HL-60 (cell line): ENCODE results near the gene HAPLN1.
"Not testable (repeated sequence)": the region's sequence is repeated elsewhere in the genome, so short reads cannot be mapped to it uniquely, and the experiment has no call there.

ENCODE experiments used
- DNase-seq, 2 experiments: peaks; one replicate each; pipeline ENCODE4 v3.0.0-alpha.2; 2010 to 2020; ENCODE audit warnings: low read depth in 1 of 2, low spot score in 1 of 2
- H3K27ac ChIP-seq: fragments of 250-450 bp; sonication (Bioruptor Pico); replicated peaks from 2 replicates; pipeline ENCODE4 v1.5.1; 2020; ENCODE audit warnings: mild to moderate bottlenecking, moderate library complexity
- H3K27me3 ChIP-seq: fragments of 250-450 bp; sonication (Bioruptor Pico); 2 replicates; pipeline ENCODE4 v1.5.1; 2021; ENCODE audit warnings: mild to moderate bottlenecking, moderate library complexity; ENCODE audit not compliant: insufficient read depth, poor library complexity, severe bottlenecking
- H3K4me3 ChIP-seq: replicated peaks from 2 replicates; pipeline ENCODE4 v1.5.1; 2011; ENCODE audit warnings: mild to moderate bottlenecking, control low read depth, low read length; ENCODE audit not compliant: insufficient read depth
- GABPA ChIP-seq: IDR thresholded peaks from 2 replicates; pipeline ENCODE4 v1.6.1; 2012; ENCODE audit warnings: low read depth
- POLR2AphosphoS5 ChIP-seq: IDR thresholded peaks from 2 replicates; pipeline ENCODE4 v1.6.1; 2012; ENCODE audit warnings: low read depth
- REST ChIP-seq: IDR thresholded peaks from 2 replicates; pipeline ENCODE4 v1.6.1; 2012; ENCODE audit warnings: low read depth; ENCODE audit not compliant: insufficient replicate concordance
- SPI1 ChIP-seq: IDR thresholded peaks from 2 replicates; pipeline ENCODE4 v1.6.1; 2012; ENCODE audit warnings: low read depth, mild to moderate bottlenecking, borderline replicate concordance
- TF ChIP-seq, protein P1 (sequence below): IDR thresholded peaks from one replicate; pipeline ENCODE4 v1.5.1; 2011; ENCODE audit warnings: low read length, control low read depth, inconsistent platforms; ENCODE audit not compliant: insufficient read depth

Gene HAPLN1

GRCh38 chr5:83741571-83741970, 20.9 kb upstream of the HAPLN1 start:
- Histone ChIP-seq H3K4me3 (no peak overlapping the region), H3K27me3 (no peaks in the 10 kb centered on the region), H3K27ac (no peak overlapping the region)
- no peak for TF ChIP-seq REST
- no peak for DNase-seq

- DNase-seq: no peak
- Histone ChIP-seq H3K27ac (no peak overlapping the region), H3K27me3 (no peaks in the 10 kb centered on the region), H3K4me3 (no peak overlapping the region)
- TF ChIP-seq REST (no peak), GABPA (no peak), SPI1 (no peak), POLR2AphosphoS5 (no peak)
- TF ChIP-seq, protein P1, sequence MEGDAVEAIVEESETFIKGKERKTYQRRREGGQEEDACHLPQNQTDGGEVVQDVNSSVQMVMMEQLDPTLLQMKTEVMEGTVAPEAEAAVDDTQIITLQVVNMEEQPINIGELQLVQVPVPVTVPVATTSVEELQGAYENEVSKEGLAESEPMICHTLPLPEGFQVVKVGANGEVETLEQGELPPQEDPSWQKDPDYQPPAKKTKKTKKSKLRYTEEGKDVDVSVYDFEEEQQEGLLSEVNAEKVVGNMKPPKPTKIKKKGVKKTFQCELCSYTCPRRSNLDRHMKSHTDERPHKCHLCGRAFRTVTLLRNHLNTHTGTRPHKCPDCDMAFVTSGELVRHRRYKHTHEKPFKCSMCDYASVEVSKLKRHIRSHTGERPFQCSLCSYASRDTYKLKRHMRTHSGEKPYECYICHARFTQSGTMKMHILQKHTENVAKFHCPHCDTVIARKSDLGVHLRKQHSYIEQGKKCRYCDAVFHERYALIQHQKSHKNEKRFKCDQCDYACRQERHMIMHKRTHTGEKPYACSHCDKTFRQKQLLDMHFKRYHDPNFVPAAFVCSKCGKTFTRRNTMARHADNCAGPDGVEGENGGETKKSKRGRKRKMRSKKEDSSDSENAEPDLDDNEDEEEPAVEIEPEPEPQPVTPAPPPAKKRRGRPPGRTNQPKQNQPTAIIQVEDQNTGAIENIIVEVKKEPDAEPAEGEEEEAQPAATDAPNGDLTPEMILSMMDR: no peak
Measured at GRCh38 chr5:83740741-83741140, 20.1 kb upstream of the HAPLN1 start.

- not testable (repeated sequence) for H3K27ac ChIP-seq, H3K27me3 ChIP-seq, DNase-seq, H3K4me3 ChIP-seq
Measured at GRCh38 chr5:83736169-83736568, 15.5 kb upstream of the HAPLN1 start.

GRCh38 chr5:83735058-83735457, 14.4 kb upstream of the HAPLN1 start:
- not testable (repeated sequence) for H3K27ac ChIP-seq, H3K27me3 ChIP-seq, H3K4me3 ChIP-seq, DNase-seq

GRCh38 chr5:83731638-83732037, 11.0 kb upstream of the HAPLN1 start:
- DNase-seq: no peak
- Histone ChIP-seq H3K27ac (no peak overlapping the region), H3K27me3 (no peaks in the 10 kb centered on the region), H3K4me3 (no peak overlapping the region)
- TF ChIP-seq REST (no peak), POLR2AphosphoS5 (no peak), GABPA (no peak), SPI1 (no peak)
- TF ChIP-seq, protein P1: no peak
